GM12891 (cell line): ENCODE data around the gene KCNG2.

Experiments
- PAX5 ChIP-seq: IDR thresholded peaks from 2 replicates; pipeline ENCODE4 v1.6.1; 2011; ENCODE audit warnings: low read length, moderate library complexity, mild to moderate bottlenecking; ENCODE audit not compliant: insufficient read depth, severe bottlenecking
- POLR2A ChIP-seq: IDR thresholded peaks from 2 replicates; pipeline ENCODE4 v1.6.1; 2011; ENCODE audit warnings: low read depth, low read length, control low read depth
- POLR2AphosphoS5 ChIP-seq: IDR thresholded peaks from 2 replicates; pipeline ENCODE4 v1.6.1; 2011; ENCODE audit warnings: low read depth, low read length, control low read depth
- POU2F2 ChIP-seq: IDR thresholded peaks from 2 replicates; pipeline ENCODE4 v1.6.1; 2011; ENCODE audit warnings: low read depth, mild to moderate bottlenecking, control low read depth, low read length, moderate library complexity
- SPI1 ChIP-seq: IDR thresholded peaks from 2 replicates; pipeline ENCODE4 v1.6.1; 2011; ENCODE audit warnings: low read depth, low read length, control low read depth
- TAF1 ChIP-seq: IDR thresholded peaks from 2 replicates; pipeline ENCODE4 v1.6.1; 2011; ENCODE audit warnings: low read depth, low read length, control low read depth

DNA sequence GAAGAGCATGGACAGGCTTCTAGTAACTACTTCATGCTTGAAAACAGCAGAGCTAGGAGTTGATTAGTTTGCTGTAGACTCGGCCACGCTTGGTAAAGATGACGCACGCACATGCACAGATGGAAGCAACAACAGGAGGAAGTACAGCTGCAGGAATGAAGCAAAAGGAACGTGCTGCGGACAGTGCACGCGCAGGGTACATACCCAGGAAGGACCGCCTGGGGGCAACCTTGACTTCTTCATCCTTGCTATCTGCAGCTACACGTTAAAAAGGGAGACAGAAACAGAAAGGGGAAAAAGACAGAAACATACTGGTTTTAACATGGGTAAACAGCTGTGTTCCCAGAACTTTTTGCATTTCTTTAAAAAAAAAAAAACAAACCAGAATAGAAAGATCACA, 136.0 kb downstream of the KCNG2 start:
- TF ChIP-seq POLR2A (no peak), TAF1 (no peak), PAX5 (no peak), POLR2AphosphoS5 (no peak), SPI1 (no peak), POU2F2 (no peak)
